H1 (cell line): Measurements from ENCODE around the gene MPHOSPH9. TPM values are rescaled to one million over a fixed set of nuclear protein-coding genes. Genes with fewer than 3 reads are reported as not detected.

Experiments used
- CTCF ChIA-PET: fragments of 300-600 bp; sonication (Branson Sonifier 250); formaldehyde crosslinking; loops from one replicate; lab custom pipeline; 2021; ENCODE audit not compliant: partially characterized antibody; lab: Charles Lee
- POLR2A ChIA-PET: fragments of 300-600 bp; sonication (Branson Sonifier 250); formaldehyde crosslinking; loops from one replicate; lab custom pipeline; 2021; ENCODE audit warnings: inconsistent platforms; ENCODE audit not compliant: partially characterized antibody; lab: Charles Lee
- DNase-seq, 2 experiments: peaks; one replicate each; pipeline versions ENCODE4 v3.0.0 to v3.0.0-alpha.2; 2010 to 2022; ENCODE audit warnings: low spot score in 2 of 2, low read depth in 1 of 2, mixed read lengths in 1 of 2
- FAIRE-seq: peaks from 2 replicates; lab custom pipeline; 2011; peaks lifted over from hg19 to GRCh38; lab: Jason Lieb, UNC
- H2AFZ ChIP-seq: 2 replicates; pipeline ENCODE4 v1.8.1; 2012; ENCODE audit warnings: low read length, inconsistent platforms
- H2AK5ac ChIP-seq: 2 replicates; pipeline ENCODE4 v1.6.1; 2013; ENCODE audit warnings: low read depth, low read length
- H2BK120ac ChIP-seq: replicated peaks from 2 replicates; pipeline ENCODE3; 2013; ENCODE audit warnings: low read depth, low read length, inconsistent platforms
- H2BK12ac ChIP-seq: 2 replicates; pipeline ENCODE4 v1.6.1; 2013; ENCODE audit warnings: low read depth, low read length
- H2BK15ac ChIP-seq: 2 replicates; pipeline ENCODE4 v1.6.1; 2013; ENCODE audit warnings: low read length
- H2BK20ac ChIP-seq: 2 replicates; pipeline ENCODE4 v1.6.1; 2013; ENCODE audit warnings: low read length
- H2BK5ac ChIP-seq: 2 replicates; pipeline ENCODE4 v1.6.1; 2013; ENCODE audit warnings: low read depth, low read length
- H3K14ac ChIP-seq: 2 replicates; pipeline ENCODE4 v1.6.1; 2013; ENCODE audit warnings: inconsistent platforms; ENCODE audit not compliant: insufficient read length
- H3K18ac ChIP-seq: 2 replicates; pipeline ENCODE4 v1.6.1; 2013; ENCODE audit warnings: low read length; ENCODE audit errors: extremely low read depth
- H3K23ac ChIP-seq: 2 replicates; pipeline ENCODE4 v1.6.1; 2013; ENCODE audit warnings: inconsistent platforms; ENCODE audit not compliant: insufficient read length
- H3K23me2 ChIP-seq: 2 replicates; pipeline ENCODE4 v1.6.1; 2013; ENCODE audit warnings: low read depth, low read length
- H3K27ac ChIP-seq: 2 replicates; pipeline ENCODE4 v1.6.1; 2011; ENCODE audit warnings: low read depth, low read length, inconsistent platforms
- H3K27me3 ChIP-seq, 4 experiments: replicated peaks in 1 of 4; 1 replicate in 1 of 4; 2 replicates in 3 of 4; pipeline versions ENCODE4 v1.6.1 to v1.8.1; 2011 to 2013; ENCODE audit warnings: low read length in 3 of 4, mild to moderate bottlenecking in 3 of 4, inconsistent platforms in 2 of 4, mixed read lengths in 2 of 4, moderate library complexity in 1 of 4; ENCODE audit not compliant: control insufficient read depth in 3 of 4, insufficient read depth in 3 of 4; ENCODE audit errors: extremely low read depth in 1 of 4
- H3K36me3 ChIP-seq, 4 experiments: 2 replicates each; pipeline versions ENCODE4 v1.6.1 to v1.8.1; 2011 to 2013; ENCODE audit warnings: mild to moderate bottlenecking in 4 of 4, low read length in 3 of 4, moderate library complexity in 2 of 4, control low read depth in 1 of 4, inconsistent platforms in 1 of 4; ENCODE audit not compliant: insufficient read depth in 4 of 4, control insufficient read depth in 2 of 4
- H3K4ac ChIP-seq: replicated peaks from 2 replicates; pipeline ENCODE3; 2013; ENCODE audit warnings: low read length, low read depth, mixed read lengths, inconsistent platforms; ENCODE audit not compliant: insufficient read length
- H3K4me1 ChIP-seq, 4 experiments: replicated peaks in 1 of 4; 1 replicate in 1 of 4; 2 replicates in 3 of 4; pipeline versions ENCODE4 v1.6.1 to v1.8.1; 2011 to 2013; ENCODE audit warnings: low read length in 3 of 4, inconsistent platforms in 2 of 4, mixed read lengths in 1 of 4; ENCODE audit not compliant: insufficient read depth in 4 of 4, control insufficient read depth in 3 of 4
- H3K4me2 ChIP-seq, 2 experiments: 2 replicates each; pipeline versions ENCODE4 v1.6.1 to v1.8.1; 2011 to 2013; ENCODE audit warnings: low read depth in 2 of 2, low read length in 2 of 2, control low read depth in 1 of 2, inconsistent platforms in 1 of 2, mild to moderate bottlenecking in 1 of 2; ENCODE audit not compliant: insufficient read depth in 1 of 2
- H3K4me3 ChIP-seq, 4 experiments: fragments of 200-600, 300-600 bp in 1 of 4; sonication (generic), shearing (Covaris generic), sonication (Bioruptor Twin) in 1 of 4; 2 replicates each; pipeline versions ENCODE4 v1.5.1 to v1.8.1; 2011 to 2016; ENCODE audit warnings: low read length in 4 of 4, low read depth in 3 of 4, control low read depth in 2 of 4, inconsistent platforms in 2 of 4, mild to moderate bottlenecking in 2 of 4, mixed read lengths in 1 of 4, moderate library complexity in 1 of 4; ENCODE audit not compliant: insufficient read depth in 2 of 4; ENCODE audit errors: extremely low read depth in 1 of 4
- H3K56ac ChIP-seq: replicated peaks from 2 replicates; pipeline ENCODE3; 2013; ENCODE audit warnings: low read depth, mild to moderate bottlenecking, mixed read lengths, low read length, inconsistent platforms; ENCODE audit not compliant: insufficient read length
- H3K79me1 ChIP-seq: 2 replicates; pipeline ENCODE4 v1.6.1; 2013; ENCODE audit warnings: low read depth, low read length, control low read depth
- H3K79me2 ChIP-seq, 2 experiments: 2 replicates each; pipeline versions ENCODE4 v1.6.1 to v1.8.1; 2012 to 2013; ENCODE audit warnings: low read length in 2 of 2, mild to moderate bottlenecking in 2 of 2, inconsistent platforms in 1 of 2; ENCODE audit not compliant: insufficient read depth in 2 of 2, control insufficient read depth in 1 of 2
- H3K9ac ChIP-seq, 4 experiments: replicated peaks in 1 of 4; 1 replicate in 1 of 4; 2 replicates in 3 of 4; pipeline versions ENCODE4 v1.6.1 to v1.8.1; 2011 to 2013; ENCODE audit warnings: low read depth in 3 of 4, low read length in 3 of 4, control low read depth in 2 of 4, mild to moderate bottlenecking in 2 of 4, moderate library complexity in 2 of 4, inconsistent platforms in 1 of 4; ENCODE audit errors: extremely low read depth in 1 of 4
- H3K9me3 ChIP-seq, 2 experiments: 2 replicates each; pipeline versions ENCODE4 v1.6.1 to v1.8.1; 2012 to 2013; ENCODE audit warnings: mild to moderate bottlenecking in 2 of 2, moderate library complexity in 2 of 2, control low read depth in 1 of 2, inconsistent platforms in 1 of 2, low read depth in 1 of 2, low read length in 1 of 2, mixed read lengths in 1 of 2; ENCODE audit not compliant: insufficient read depth in 2 of 2
- H4K20me1 ChIP-seq, 2 experiments: replicated peaks in 1 of 2; 2 replicates each; pipeline versions ENCODE3 to v1.8.1; 2011 to 2013; ENCODE audit warnings: inconsistent platforms in 2 of 2, low read length in 2 of 2, mild to moderate bottlenecking in 1 of 2; ENCODE audit not compliant: insufficient read depth in 2 of 2, control insufficient read depth in 1 of 2
- H4K5ac ChIP-seq: 2 replicates; pipeline ENCODE4 v1.6.1; 2013; ENCODE audit warnings: low read length, low read depth, mixed read lengths, inconsistent platforms; ENCODE audit not compliant: insufficient read length
- H4K8ac ChIP-seq: 2 replicates; pipeline ENCODE4 v1.8.0; 2013; ENCODE audit warnings: mild to moderate bottlenecking, moderate library complexity, low read length, inconsistent platforms; ENCODE audit not compliant: insufficient read depth; ENCODE audit errors: extremely low read depth
- H4K91ac ChIP-seq: replicated peaks from 2 replicates; pipeline ENCODE3; 2013; ENCODE audit warnings: low read length, mixed read lengths, inconsistent platforms; ENCODE audit not compliant: insufficient read length
- BRCA1 ChIP-seq: IDR thresholded peaks from 2 replicates; pipeline ENCODE4 v1.6.1; 2012; ENCODE audit warnings: low read depth, low read length, improper control_type of control experiment
- CHD1 ChIP-seq: IDR thresholded peaks from 2 replicates; pipeline ENCODE4 v1.6.1; 2012; ENCODE audit warnings: low read depth, low read length, improper control_type of control experiment
- CREB1 ChIP-seq: IDR thresholded peaks from 2 replicates; pipeline ENCODE4 v1.6.1; 2012; ENCODE audit warnings: inconsistent platforms
- EZH2 ChIP-seq: fragments of 200-600 bp; sonication (generic); IDR thresholded peaks from 2 replicates; pipeline ENCODE4 v1.7.1; 2012; ENCODE audit warnings: low read depth, mild to moderate bottlenecking, moderate library complexity, low read length, inconsistent platforms; ENCODE audit not compliant: severe bottlenecking
- FOSL1 ChIP-seq: IDR thresholded peaks from 2 replicates; pipeline ENCODE4 v1.6.1; 2011; ENCODE audit warnings: mild to moderate bottlenecking, low read depth, low read length, moderate library complexity; ENCODE audit not compliant: insufficient read depth
- HDAC2 ChIP-seq, 2 experiments: fragments of 300-600 bp in 1 of 2; sonication (generic) in 1 of 2; IDR thresholded peaks; 2 replicates each; pipeline ENCODE4 v1.6.1; 2011 to 2012; ENCODE audit warnings: low read depth in 2 of 2, low read length in 2 of 2, mild to moderate bottlenecking in 2 of 2, moderate library complexity in 2 of 2, borderline replicate concordance in 1 of 2, inconsistent platforms in 1 of 2
- HDAC6 ChIP-seq: IDR thresholded peaks from one replicate; pipeline ENCODE4 v1.7.1; 2012; ENCODE audit warnings: low read depth, mild to moderate bottlenecking, inconsistent platforms, low read length, moderate library complexity
- KDM1A ChIP-seq: fragments of 200-600, 300-600 bp; sonication (generic); IDR thresholded peaks from 2 replicates; pipeline ENCODE4 v1.7.1; 2016; ENCODE audit warnings: mild to moderate bottlenecking, low read length, borderline replicate concordance
- KDM5A ChIP-seq: fragments of 200-600 bp; IDR thresholded peaks from 2 replicates; pipeline ENCODE4 v1.7.1; 2012; ENCODE audit warnings: mild to moderate bottlenecking, low read length, inconsistent platforms, mixed read lengths
- MAX ChIP-seq: IDR thresholded peaks from 2 replicates; pipeline ENCODE4 v1.6.1; 2012; ENCODE audit warnings: inconsistent platforms
- PHF8 ChIP-seq: fragments of 200-600 bp; sonication (generic); conservative IDR thresholded peaks from 2 replicates; pipeline ENCODE4 v1.7.1; 2012; ENCODE audit warnings: low read depth, mild to moderate bottlenecking, inconsistent platforms, low read length, moderate library complexity
- POLR2AphosphoS5 ChIP-seq: IDR thresholded peaks from 2 replicates; pipeline ENCODE4 v1.6.1; 2011; ENCODE audit warnings: low read depth, low read length
- SP2 ChIP-seq: IDR thresholded peaks from 2 replicates; pipeline ENCODE4 v1.6.1; 2012; ENCODE audit warnings: mild to moderate bottlenecking, low read length, inconsistent platforms
- SRF ChIP-seq: IDR thresholded peaks from 2 replicates; pipeline ENCODE4 v1.6.1; 2011; ENCODE audit warnings: mild to moderate bottlenecking, low read depth, low read length, moderate library complexity
- TCF12 ChIP-seq: IDR thresholded peaks from 2 replicates; pipeline ENCODE4 v1.6.1; 2011; ENCODE audit warnings: low read depth, mild to moderate bottlenecking, low read length
- WGBS, 2 experiments: shearing (Covaris generic) in 1 of 2; methylation state at CpG; one replicate each; pipeline versions ENCODE4 v1.1.6 to v1.1.7; 2013 to 2015; ENCODE audit warnings: low lambda C conversion rate in 2 of 2, mixed read lengths in 2 of 2, inconsistent platforms in 1 of 2, low coverage in 1 of 2, missing lambda C conversion rate in 1 of 2; ENCODE audit not compliant: insufficient replicate concordance in 2 of 2, insufficient coverage in 1 of 2, insufficient read length in 1 of 2; ENCODE audit errors: extremely low coverage in 1 of 2, missing lambda C conversion rate in 1 of 2; 5-methylcytosine and 5-hydroxymethylcytosine counted together
- polyA plus RNA-seq, 7 experiments: library from polyadenylated mRNA; depleted of rRNA in 3 of 7; stranded (reverse) in 5 of 7; unstranded in 2 of 7; fragments of >200 nt in 5 of 7; fragments of 200-250 nt in 2 of 7; gene quantifications; 1 replicate in 5 of 7; 2 replicates in 1 of 7; 4 replicates in 1 of 7; pipeline versions ENCODE4 v1.2.1 to v1.2.3, GENCODE V29; 2011 to 2013; ENCODE audit warnings: missing spikeins in 2 of 7, mixed read lengths in 2 of 7
- total RNA-seq: library from RNA; stranded (reverse); fragmentation: NEBNext Ultra II Directional; extraction: Animal tissue kit (Norgen Biotek cat#: 25700); gene quantifications from 2 replicates; pipeline ENCODE4 v1.2.1, GENCODE V29; 2021

Gene MPHOSPH9
- total and polyA plus RNA-seq, 2 of the 8 experiments (the other 6 are each of a cell fraction or from before 2014, with no cell fraction given) = 8.8 to 48.8 TPM

- Histone ChIP-seq H3K23ac (no peak overlapping the region), H3K4me2 (no peak overlapping the region), H3K9me3 (no peaks in the 10 kb centered on the region), H3K27me3 (no peaks in the 10 kb centered on the region), H4K91ac (no peak overlapping the region), H3K4ac (no peak overlapping the region), H3K9ac (no peak overlapping the region), H2AK5ac (no peak overlapping the region), H3K18ac (no peak overlapping the region), H2BK20ac (no peak overlapping the region), H2BK12ac (no peak overlapping the region), H4K20me1 (no peaks in the 10 kb centered on the region), H4K5ac (no peak overlapping the region), H3K14ac (no peak overlapping the region), H2BK5ac (no peak overlapping the region), H3K79me2 (no peaks in the 10 kb centered on the region), H2AFZ (no peak overlapping the region), H2BK15ac (no peak overlapping the region), H3K79me1 (no peaks in the 10 kb centered on the region), H3K23me2 (no peaks in the 10 kb centered on the region; the same call in 1 of the 2 replicates), H3K27ac (no peak overlapping the region), H4K8ac (no peak overlapping the region), H3K56ac (no peak overlapping the region), H3K4me1 (peaks cover 0 to 3% (median 0%) of the 10 kb centered on the region in 4 experiments; a peak in 1 of 7 replicates), H2BK120ac (no peak overlapping the region), H3K4me3 (no peak overlapping the region), H3K36me3 (peaks cover 0 to 12% (median 0%) of the 10 kb centered on the region in 4 experiments; a peak in 2 of 8 replicates)
- POLR2A ChIA-PET = interaction anchor here (1.2 kb wide), 1 partner anchor 61 kb away, joined by 3 read pairs; the partner anchor contains the start of genes MPHOSPH9 and MTRFR
- CTCF ChIA-PET = interaction anchor here (0.6 kb wide), 1 partner anchor 445 kb away, joined by 3 read pairs; no protein-coding TSS in a partner anchor
- WGBS, 2 experiments = 77% methylated on average over 5 of the region's 5 CpGs; no CpG with 5 or more reads in 1 of the 2 experiments
- DNase-seq = no peak
- no peak for FAIRE-seq
- TF ChIP-seq TCF12 = no peak
- TF ChIP-seq HDAC6 = no peak
- no peak for TF ChIP-seq HDAC2 (IDR thresholded peaks at IDR 0.05; ENCODE audit: borderline replicate concordance in 1 of 2, low read depth in 2 of 2, low read length in 2 of 2)
- no peak for TF ChIP-seq FOSL1
- no peak for TF ChIP-seq CREB1
- no peak for TF ChIP-seq BRCA1
- no peak for TF ChIP-seq SP2
- TF ChIP-seq KDM1A = no peak
- no peak for TF ChIP-seq SRF
- TF ChIP-seq CHD1 = no peak
- TF ChIP-seq POLR2AphosphoS5 = no peak
- TF ChIP-seq EZH2 = no peak
- no peak for TF ChIP-seq KDM5A
- TF ChIP-seq MAX = no peak
- TF ChIP-seq PHF8 = no peak
These were observed 61.0 kb downstream of the MPHOSPH9 start for GRCh38 chr12:123171967-123172366.
